Liver (tissue), 3 donors: ENCODE measurements around the gene BBIP1.

Experiments used
- ATF3 ChIP-seq: IDR thresholded peaks from 2 replicates; pipeline ENCODE4 v1.6.1; 2016; ENCODE audit warnings: antibody characterized with exemption
- CTCF ChIP-seq: fragments of 150-350 bp; IDR thresholded peaks from 2 replicates; pipeline ENCODE4 v1.5.1; 2017; ENCODE audit warnings: improper control_type of control experiment, low read depth, low read length; ENCODE audit not compliant: missing input control
- EGR1 ChIP-seq, 2 donors: IDR thresholded peaks; 2 replicates each; pipeline ENCODE4 v1.6.1; 2016 to 2018; ENCODE audit warnings: antibody characterized with exemption in 2 of 2, low read depth in 2 of 2
- FOXA1 ChIP-seq: IDR thresholded peaks from 2 replicates; pipeline ENCODE4 v1.6.1; 2016; ENCODE audit warnings: antibody characterized with exemption
- GABPA ChIP-seq, 2 donors: IDR thresholded peaks in 1 of 2; conservative IDR thresholded peaks in 1 of 2; 2 replicates each; pipeline ENCODE4 v1.6.1; 2016; ENCODE audit warnings: antibody characterized with exemption in 2 of 2, mild to moderate bottlenecking in 1 of 2, moderate library complexity in 1 of 2
- HNF4G ChIP-seq: IDR thresholded peaks from 2 replicates; pipeline ENCODE4 v1.6.1; 2016; ENCODE audit warnings: antibody characterized with exemption
- JUND ChIP-seq, 2 donors: IDR thresholded peaks; 2 replicates each; pipeline ENCODE4 v1.6.1; 2016; ENCODE audit warnings: antibody characterized with exemption in 2 of 2
- MAX ChIP-seq: IDR thresholded peaks from 2 replicates; pipeline ENCODE4 v1.6.1; 2016; ENCODE audit warnings: antibody characterized with exemption
- RAD21 ChIP-seq, 2 donors: IDR thresholded peaks; 2 replicates each; pipeline ENCODE4 v1.6.1; 2016; ENCODE audit warnings: antibody characterized with exemption in 2 of 2, mild to moderate bottlenecking in 2 of 2
- REST ChIP-seq: IDR thresholded peaks from 2 replicates; pipeline ENCODE4 v1.6.1; 2016; ENCODE audit warnings: antibody characterized with exemption, mild to moderate bottlenecking
- SP1 ChIP-seq: IDR thresholded peaks from 2 replicates; pipeline ENCODE4 v1.6.1; 2018; ENCODE audit warnings: antibody characterized with exemption, mild to moderate bottlenecking
- TAF1 ChIP-seq: conservative IDR thresholded peaks from 2 replicates; pipeline ENCODE4 v1.6.1; 2016; ENCODE audit warnings: antibody characterized with exemption, mild to moderate bottlenecking
- YY1 ChIP-seq: IDR thresholded peaks from 2 replicates; pipeline ENCODE4 v1.6.1; 2016; ENCODE audit warnings: antibody characterized with exemption, mild to moderate bottlenecking
- ZBTB33 ChIP-seq: IDR thresholded peaks from 2 replicates; pipeline ENCODE4 v1.6.1; 2016; ENCODE audit warnings: antibody characterized with exemption
- donor health status: healthy.
- donor health status: healthy.

- TF ChIP-seq CTCF (no peak), MAX (no peak), FOXA1 (no peak), REST (no peak), HNF4G (no peak), RAD21 (IDR thresholded peaks at IDR 0.05) (no peak), GABPA (IDR thresholded peaks at IDR 0.05 in 1 of 2, conservative IDR thresholded peaks at IDR 0.05 in 1 of 2) (no peak), YY1 (no peak), SP1 (no peak), TAF1 (no peak), EGR1 (IDR thresholded peaks at IDR 0.05; ENCODE audit: low read depth in 2 of 2) (no peak), ATF3 (no peak), ZBTB33 (no peak), JUND (IDR thresholded peaks at IDR 0.05) (no peak)
These were observed 58.3 kb downstream of the BBIP1 start for GRCh38 chr10:110860576-110861241.
